ENCODE results near the gene PDIA6.

PDIA6 gene

GRCh38 chr2:10772201-10772867 is 40.3 kb downstream of the PDIA6 start:
- FAIRE-seq (no peak), DNase-seq (ENCODE audit: insufficient read length, low spot score) (no peak)
- TF ChIP-seq SPI1 (IDR thresholded peaks at IDR 0.05; ENCODE audit: low read depth, low read length) (no peak), TAF1 (IDR thresholded peaks at IDR 0.05; ENCODE audit: low read depth, low read length) (no peak), POLR2A (IDR thresholded peaks at IDR 0.05; ENCODE audit: low read depth, low read length) (no peak), POU2F2 (IDR thresholded peaks at IDR 0.05; ENCODE audit: low read depth, low read length) (no peak), PAX5 (IDR thresholded peaks at IDR 0.05; ENCODE audit: insufficient read depth, low read length, severe bottlenecking) (no peak), POLR2AphosphoS5 (IDR thresholded peaks at IDR 0.05; ENCODE audit: low read depth, low read length) (no peak)

- no peak for TF ChIP-seq POU2F2 (IDR thresholded peaks at IDR 0.05; ENCODE audit: low read depth, low read length)
- no peak for TF ChIP-seq POLR2AphosphoS5 (IDR thresholded peaks at IDR 0.05; ENCODE audit: low read depth, low read length)
- no peak for TF ChIP-seq POLR2A (IDR thresholded peaks at IDR 0.05; ENCODE audit: low read depth, low read length)
- TF ChIP-seq TAF1 (IDR thresholded peaks at IDR 0.05; ENCODE audit: low read depth, low read length), result no peak
- no peak for TF ChIP-seq PAX5 (IDR thresholded peaks at IDR 0.05; ENCODE audit: insufficient read depth, low read length, severe bottlenecking)
- TF ChIP-seq SPI1 (IDR thresholded peaks at IDR 0.05; ENCODE audit: low read depth, low read length), result no peak
- no peak for FAIRE-seq
- DNase-seq (ENCODE audit: insufficient read length, low spot score), result no peak
Measured at GRCh38 chr2:10771786-10772185, 40.8 kb downstream of the PDIA6 start.

- DNase-seq (ENCODE audit: insufficient read length, low spot score) (no peak), FAIRE-seq (no peak)
- TF ChIP-seq SPI1 (IDR thresholded peaks at IDR 0.05; ENCODE audit: low read depth, low read length), result no peak
- no peak for TF ChIP-seq TAF1 (IDR thresholded peaks at IDR 0.05; ENCODE audit: low read depth, low read length)
- no peak for TF ChIP-seq PAX5 (IDR thresholded peaks at IDR 0.05; ENCODE audit: insufficient read depth, low read length, severe bottlenecking)
- TF ChIP-seq POLR2A (IDR thresholded peaks at IDR 0.05; ENCODE audit: low read depth, low read length), result no peak
- no peak for TF ChIP-seq POU2F2 (IDR thresholded peaks at IDR 0.05; ENCODE audit: low read depth, low read length)
- no peak for TF ChIP-seq POLR2AphosphoS5 (IDR thresholded peaks at IDR 0.05; ENCODE audit: low read depth, low read length)
Measured at GRCh38 chr2:10770956-10771750, 41.4 kb downstream of the PDIA6 start.

DNA sequence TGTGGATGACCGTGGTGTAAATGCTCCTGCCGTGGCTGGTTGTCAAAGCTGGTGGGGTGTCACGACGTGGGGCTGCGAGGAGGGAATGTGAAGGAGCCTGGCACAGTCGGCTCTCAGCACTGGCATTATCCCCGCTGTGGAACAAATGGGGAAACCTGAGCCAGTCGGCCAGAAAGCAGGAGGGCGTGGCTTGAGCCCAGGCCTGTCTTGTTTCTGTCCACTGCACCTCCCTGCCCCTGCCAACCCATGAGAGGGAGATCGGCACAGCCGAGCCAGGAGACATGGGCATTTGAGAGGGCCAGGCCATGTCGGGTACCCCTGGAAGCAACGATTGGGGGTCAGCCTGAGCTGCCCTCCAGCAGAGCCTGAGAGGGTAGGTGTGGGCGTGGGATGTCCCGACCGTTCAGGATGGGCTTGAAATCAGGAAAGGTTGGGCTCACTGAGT is 44.5 kb downstream of the PDIA6 start:
- FAIRE-seq (no peak), DNase-seq (ENCODE audit: insufficient read length, low spot score) (no peak)
- TF ChIP-seq SPI1 (IDR thresholded peaks at IDR 0.05; ENCODE audit: low read depth, low read length) (no peak), PAX5 (IDR thresholded peaks at IDR 0.05; ENCODE audit: insufficient read depth, low read length, severe bottlenecking) (no peak), POLR2A (IDR thresholded peaks at IDR 0.05; ENCODE audit: low read depth, low read length) (no peak), POLR2AphosphoS5 (IDR thresholded peaks at IDR 0.05; ENCODE audit: low read depth, low read length) (no peak), POU2F2 (IDR thresholded peaks at IDR 0.05; ENCODE audit: low read depth, low read length) (no peak), TAF1 (IDR thresholded peaks at IDR 0.05; ENCODE audit: low read depth, low read length) (no peak)

- TF ChIP-seq POLR2A (IDR thresholded peaks at IDR 0.05; ENCODE audit: low read depth, low read length), result no peak
- no peak for TF ChIP-seq SPI1 (IDR thresholded peaks at IDR 0.05; ENCODE audit: low read depth, low read length)
- no peak for TF ChIP-seq POU2F2 (IDR thresholded peaks at IDR 0.05; ENCODE audit: low read depth, low read length)
- TF ChIP-seq PAX5 (IDR thresholded peaks at IDR 0.05; ENCODE audit: insufficient read depth, low read length, severe bottlenecking), result no peak
- no peak for TF ChIP-seq TAF1 (IDR thresholded peaks at IDR 0.05; ENCODE audit: low read depth, low read length)
- no peak for TF ChIP-seq POLR2AphosphoS5 (IDR thresholded peaks at IDR 0.05; ENCODE audit: low read depth, low read length)
- FAIRE-seq, result no peak
- DNase-seq (ENCODE audit: insufficient read length, low spot score), result no peak
Measured at GRCh38 chr2:10765914-10766313, 46.7 kb downstream of the PDIA6 start.

DNA sequence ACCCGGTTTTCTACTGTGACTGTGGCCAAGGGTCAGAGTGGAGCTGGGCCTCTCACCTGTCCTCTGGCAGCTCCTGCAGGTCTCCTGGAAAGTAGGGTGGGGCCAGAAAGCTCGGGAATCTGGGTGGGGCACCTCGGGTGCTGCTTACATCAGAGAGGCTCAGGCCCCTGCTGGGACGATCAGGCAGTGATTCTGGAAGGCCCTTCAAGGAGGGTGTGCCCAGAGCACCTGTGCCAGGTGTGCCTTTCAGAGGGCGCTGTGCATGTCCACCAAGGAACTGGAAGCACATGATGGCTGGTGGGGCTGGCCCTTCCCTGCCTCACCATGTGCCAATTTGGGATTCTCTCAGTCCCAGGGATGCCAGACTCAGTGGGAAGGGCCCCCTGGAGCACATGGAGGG is 47.1 kb downstream of the PDIA6 start:
- TF ChIP-seq POLR2A (IDR thresholded peaks at IDR 0.05; ENCODE audit: low read depth, low read length), result no peak
- no peak for TF ChIP-seq POU2F2 (IDR thresholded peaks at IDR 0.05; ENCODE audit: low read depth, low read length)
- no peak for TF ChIP-seq SPI1 (IDR thresholded peaks at IDR 0.05; ENCODE audit: low read depth, low read length)
- no peak for TF ChIP-seq PAX5 (IDR thresholded peaks at IDR 0.05; ENCODE audit: insufficient read depth, low read length, severe bottlenecking)
- no peak for TF ChIP-seq POLR2AphosphoS5 (IDR thresholded peaks at IDR 0.05; ENCODE audit: low read depth, low read length)
- no peak for TF ChIP-seq TAF1 (IDR thresholded peaks at IDR 0.05; ENCODE audit: low read depth, low read length)
- DNase-seq (ENCODE audit: insufficient read length, low spot score) (no peak), FAIRE-seq (no peak)

- no peak for FAIRE-seq
Measured at GRCh38 chr2:10764896-10765295, 47.7 kb downstream of the PDIA6 start.

GRCh38 chr2:10764096-10764785 is 48.3 kb downstream of the PDIA6 start:
- TF ChIP-seq POU2F2 (IDR thresholded peaks at IDR 0.05; ENCODE audit: low read depth, low read length), result no peak
- TF ChIP-seq PAX5 (IDR thresholded peaks at IDR 0.05; ENCODE audit: insufficient read depth, low read length, severe bottlenecking), result no peak
- no peak for TF ChIP-seq SPI1 (IDR thresholded peaks at IDR 0.05; ENCODE audit: low read depth, low read length)
- no peak for TF ChIP-seq TAF1 (IDR thresholded peaks at IDR 0.05; ENCODE audit: low read depth, low read length)
- no peak for TF ChIP-seq POLR2AphosphoS5 (IDR thresholded peaks at IDR 0.05; ENCODE audit: low read depth, low read length)
- no peak for TF ChIP-seq POLR2A (IDR thresholded peaks at IDR 0.05; ENCODE audit: low read depth, low read length)
- FAIRE-seq, result no peak

More at GRCh38 chr2:10764896-10765295, 47.7 kb downstream of the PDIA6 start:
- no peak for TF ChIP-seq TAF1 (IDR thresholded peaks at IDR 0.05; ENCODE audit: low read depth, low read length)
- no peak for TF ChIP-seq POLR2A (IDR thresholded peaks at IDR 0.05; ENCODE audit: low read depth, low read length)
- no peak for TF ChIP-seq POU2F2 (IDR thresholded peaks at IDR 0.05; ENCODE audit: low read depth, low read length)
- DNase-seq (ENCODE audit: insufficient read length, low spot score), result no peak

DNA sequence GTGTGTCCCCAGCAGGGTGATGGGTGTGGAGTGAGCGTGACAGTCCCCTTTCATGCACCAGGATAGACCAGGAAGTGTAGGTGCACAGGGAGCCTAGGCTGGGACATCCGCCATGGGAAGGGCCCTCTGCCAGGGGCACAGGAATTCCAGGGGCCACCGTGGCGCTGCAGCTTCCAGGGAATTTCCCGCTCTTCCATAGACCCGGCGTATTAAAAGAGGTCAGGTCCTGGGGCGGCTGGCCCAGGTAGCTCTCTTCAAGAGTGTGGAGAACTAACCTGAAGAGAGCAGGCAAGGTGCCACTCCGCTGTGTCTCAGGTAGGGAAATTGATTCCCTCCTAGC is 49.2 kb downstream of the PDIA6 start:
- DNase-seq (ENCODE audit: insufficient read length, low spot score) (no peak), FAIRE-seq (no peak)
- TF ChIP-seq SPI1 (IDR thresholded peaks at IDR 0.05; ENCODE audit: low read depth, low read length) (no peak), TAF1 (IDR thresholded peaks at IDR 0.05; ENCODE audit: low read depth, low read length) (no peak), POU2F2 (IDR thresholded peaks at IDR 0.05; ENCODE audit: low read depth, low read length) (no peak), POLR2AphosphoS5 (IDR thresholded peaks at IDR 0.05; ENCODE audit: low read depth, low read length) (no peak), POLR2A (IDR thresholded peaks at IDR 0.05; ENCODE audit: low read depth, low read length) (no peak), PAX5 (IDR thresholded peaks at IDR 0.05; ENCODE audit: insufficient read depth, low read length, severe bottlenecking) (no peak)

More at GRCh38 chr2:10764096-10764785, 48.3 kb downstream of the PDIA6 start:
- no peak for DNase-seq (ENCODE audit: insufficient read length, low spot score)

Measured in GM12891 (cell line).